SU-DHL-6 (cell line): ENCODE data around the gene LIN54.

Experiments used
- H2AFZ ChIP-seq: fragments of 200-600 bp; sonication (generic); 2 replicates; pipeline ENCODE4 v1.6.1; 2014; ENCODE audit warnings: low read depth, mild to moderate bottlenecking, moderate library complexity, mixed read lengths, antibody characterized with exemption, low read length; ENCODE audit not compliant: severe bottlenecking
- H3F3A ChIP-seq: fragments of 200-600 bp; shearing (Covaris generic); 2 replicates; pipeline ENCODE4 v1.6.0; 2016; ENCODE audit warnings: antibody characterized with exemption, mild to moderate bottlenecking; ENCODE audit not compliant: insufficient read depth
- H3K27ac ChIP-seq: fragments of 200-600 bp; sonication (generic); 2 replicates; pipeline ENCODE4 v1.5.1; 2016; ENCODE audit warnings: low read depth, mild to moderate bottlenecking, low read length, moderate library complexity, mixed read lengths
- H3K27me3 ChIP-seq: fragments of 200-600 bp; sonication (generic), shearing (Covaris generic); 2 replicates; pipeline ENCODE4 v1.6.0; 2014; ENCODE audit warnings: mild to moderate bottlenecking, low read length
- H3K36me3 ChIP-seq: fragments of 200-600 bp; sonication (generic); 2 replicates; pipeline ENCODE4 v1.6.1; 2014; ENCODE audit warnings: mild to moderate bottlenecking, low read length, mixed read lengths
- H3K4me2 ChIP-seq: fragments of 300-600, 200-600 bp; shearing (Covaris generic), sonication (generic); 2 replicates; pipeline ENCODE4 v1.6.0; 2014; ENCODE audit warnings: low read length, low read depth, mild to moderate bottlenecking; ENCODE audit not compliant: poor library complexity, severe bottlenecking
- H3K4me3 ChIP-seq: fragments of 200-600 bp; sonication (generic); 2 replicates; pipeline ENCODE4 v1.5.1; 2014; ENCODE audit warnings: antibody characterized with exemption, low read length, mild to moderate bottlenecking, mixed read lengths; ENCODE audit not compliant: insufficient read depth, poor library complexity, severe bottlenecking
- H3K79me2 ChIP-seq: fragments of 200-600 bp; sonication (generic); 2 replicates; pipeline ENCODE4 v1.6.1; 2014; ENCODE audit warnings: mild to moderate bottlenecking, low read length, moderate library complexity; ENCODE audit not compliant: insufficient read depth
- H3K9ac ChIP-seq: fragments of 200-600 bp; sonication (generic); 2 replicates; pipeline ENCODE4 v1.7.0; 2014; ENCODE audit warnings: mild to moderate bottlenecking, low read length
- H3K9me2 ChIP-seq: fragments of 200-600 bp; sonication (generic); replicated peaks from 2 replicates; pipeline ENCODE4 v1.6.1; 2014; ENCODE audit warnings: low read length; ENCODE audit not compliant: insufficient read depth
- H3K9me3 ChIP-seq: fragments of 200-600 bp; sonication (generic); 2 replicates; pipeline ENCODE4 v1.6.1; 2014; ENCODE audit warnings: low read length, mixed read lengths; ENCODE audit not compliant: insufficient read depth
- H4K20me1 ChIP-seq: fragments of 200-600 bp; sonication (generic); 2 replicates; pipeline ENCODE4 v1.6.1; 2014; ENCODE audit warnings: low read depth, mild to moderate bottlenecking, antibody characterized with exemption, low read length, moderate library complexity, mixed read lengths
- EZH2phosphoT487 ChIP-seq: fragments of 200-600 bp; sonication (generic), shearing (Covaris generic); conservative IDR thresholded peaks from 2 replicates; pipeline ENCODE4 v1.6.1; 2018; ENCODE audit warnings: mild to moderate bottlenecking, antibody characterized with exemption, low read length, moderate library complexity, mixed read lengths
- TF ChIP-seq, protein P1 (sequence below): fragments of 200-600 bp; sonication (generic); IDR thresholded peaks from one replicate; pipeline ENCODE4 v1.5.1; 2017; ENCODE audit warnings: antibody characterized with exemption, mild to moderate bottlenecking, low read length, moderate library complexity; ENCODE audit not compliant: insufficient read depth, poor library complexity, severe bottlenecking

Gene LIN54

DNA sequence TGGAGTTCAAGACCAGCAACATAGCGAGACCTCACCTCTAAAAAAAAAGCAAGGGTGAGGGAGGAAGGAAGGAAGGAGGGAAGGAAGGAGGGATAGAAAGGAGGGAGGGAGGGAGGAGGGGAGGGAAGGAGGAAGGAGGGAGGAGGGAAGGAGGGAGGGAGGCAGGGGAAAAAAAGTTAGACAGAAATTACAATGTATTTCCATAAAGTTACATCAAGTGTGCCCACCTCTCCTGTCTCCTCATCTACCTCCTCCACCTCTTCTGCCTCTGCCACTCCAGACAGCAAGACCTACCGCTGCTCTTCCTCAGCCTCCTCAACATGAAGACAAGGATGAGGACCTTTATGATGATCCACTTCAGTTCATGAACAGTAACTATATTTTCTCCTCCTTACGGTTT, 8.3 kb downstream of the LIN54 start:
- no peak overlapping the region for H3K27ac ChIP-seq
- no peaks in the 10 kb centered on the region for H3K9me3 ChIP-seq
- no peak overlapping the region for H3K9ac ChIP-seq
- H3K4me3 ChIP-seq = no peak overlapping the region
- H2AFZ ChIP-seq = no peak overlapping the region
- H3F3A ChIP-seq = no peaks in the 10 kb centered on the region
- H3K9me2 ChIP-seq = no peaks in the 10 kb centered on the region
- H3K4me2 ChIP-seq = no peak overlapping the region
- no peaks in the 10 kb centered on the region for H3K36me3 ChIP-seq
- peaks cover 81% of the 10 kb centered on the region for H3K79me2 ChIP-seq
- H4K20me1 ChIP-seq = no peaks in the 10 kb centered on the region
- TF ChIP-seq, protein P1, sequence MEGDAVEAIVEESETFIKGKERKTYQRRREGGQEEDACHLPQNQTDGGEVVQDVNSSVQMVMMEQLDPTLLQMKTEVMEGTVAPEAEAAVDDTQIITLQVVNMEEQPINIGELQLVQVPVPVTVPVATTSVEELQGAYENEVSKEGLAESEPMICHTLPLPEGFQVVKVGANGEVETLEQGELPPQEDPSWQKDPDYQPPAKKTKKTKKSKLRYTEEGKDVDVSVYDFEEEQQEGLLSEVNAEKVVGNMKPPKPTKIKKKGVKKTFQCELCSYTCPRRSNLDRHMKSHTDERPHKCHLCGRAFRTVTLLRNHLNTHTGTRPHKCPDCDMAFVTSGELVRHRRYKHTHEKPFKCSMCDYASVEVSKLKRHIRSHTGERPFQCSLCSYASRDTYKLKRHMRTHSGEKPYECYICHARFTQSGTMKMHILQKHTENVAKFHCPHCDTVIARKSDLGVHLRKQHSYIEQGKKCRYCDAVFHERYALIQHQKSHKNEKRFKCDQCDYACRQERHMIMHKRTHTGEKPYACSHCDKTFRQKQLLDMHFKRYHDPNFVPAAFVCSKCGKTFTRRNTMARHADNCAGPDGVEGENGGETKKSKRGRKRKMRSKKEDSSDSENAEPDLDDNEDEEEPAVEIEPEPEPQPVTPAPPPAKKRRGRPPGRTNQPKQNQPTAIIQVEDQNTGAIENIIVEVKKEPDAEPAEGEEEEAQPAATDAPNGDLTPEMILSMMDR = no peak
- TF ChIP-seq EZH2phosphoT487 = no peak
- H3K27me3 ChIP-seq = no peaks in the 10 kb centered on the region

DNA sequence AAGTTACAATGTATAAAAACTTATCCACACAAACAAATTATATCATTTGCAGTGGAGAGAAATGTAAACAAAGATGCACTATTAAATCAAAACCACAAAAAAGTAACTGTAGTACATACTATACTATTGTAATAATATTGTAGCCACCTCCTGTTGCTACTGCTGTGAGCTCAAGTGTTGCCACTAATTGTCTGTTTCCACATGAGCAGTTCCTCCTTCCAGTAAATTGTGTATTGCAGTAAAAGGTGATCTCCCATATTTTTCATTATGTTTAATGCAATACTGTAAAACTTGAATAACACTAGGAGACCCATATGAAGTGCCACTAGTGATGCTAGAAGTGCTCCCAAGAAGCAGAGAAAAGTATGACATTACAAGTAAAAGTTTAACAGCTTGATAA, 11.7 kb downstream of the LIN54 start:
- Histone ChIP-seq H3K27me3 (no peaks in the 10 kb centered on the region), H3F3A (no peaks in the 10 kb centered on the region), H3K9ac (no peak overlapping the region), H3K4me3 (no peak overlapping the region), H3K79me2 (peaks cover 77% of the 10 kb centered on the region), H3K4me2 (no peak overlapping the region), H3K9me2 (no peaks in the 10 kb centered on the region), H2AFZ (no peak overlapping the region), H4K20me1 (no peaks in the 10 kb centered on the region), H3K36me3 (no peaks in the 10 kb centered on the region), H3K27ac (no peak overlapping the region), H3K9me3 (no peaks in the 10 kb centered on the region)
- TF ChIP-seq EZH2phosphoT487 = no peak
- TF ChIP-seq, protein P1 = no peak

DNA sequence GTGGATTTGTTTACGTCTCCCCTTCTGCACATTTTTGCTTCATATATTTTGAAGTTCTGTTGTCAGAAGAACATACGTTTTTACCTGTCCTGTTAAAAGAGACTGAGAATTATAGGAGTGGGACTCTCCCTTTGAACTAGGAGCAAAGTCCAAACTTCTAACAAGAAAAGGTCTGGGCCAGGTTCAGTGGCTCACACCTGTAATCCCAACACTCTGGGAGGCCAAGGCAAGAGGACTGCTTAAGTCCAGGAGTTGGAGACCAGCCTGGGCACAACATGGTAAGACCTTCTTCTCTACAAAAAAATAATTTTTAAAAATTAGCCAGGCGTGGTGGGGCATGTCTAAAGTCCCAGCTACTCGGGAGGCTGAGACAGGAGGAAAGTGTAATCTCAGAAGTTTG, 15.8 kb downstream of the LIN54 start:
- H2AFZ ChIP-seq = no peak overlapping the region
- no peak overlapping the region for H3K4me2 ChIP-seq
- TF ChIP-seq EZH2phosphoT487 = no peak
- TF ChIP-seq, protein P1 = no peak
- H3K9me2 ChIP-seq = no peaks in the 10 kb centered on the region
- H3K9ac ChIP-seq = no peak overlapping the region
- no peak overlapping the region for H3K4me3 ChIP-seq
- no peaks in the 10 kb centered on the region for H4K20me1 ChIP-seq
- H3K9me3 ChIP-seq = no peaks in the 10 kb centered on the region
- H3K36me3 ChIP-seq = no peaks in the 10 kb centered on the region
- H3K79me2 ChIP-seq = peaks cover 68% of the 10 kb centered on the region
- H3F3A ChIP-seq = no peaks in the 10 kb centered on the region
- no peaks in the 10 kb centered on the region for H3K27me3 ChIP-seq
- no peak overlapping the region for H3K27ac ChIP-seq
